GM19452 (cell line): ENCODE measurements around the gene N4BP3.
A peak's percentile ranks its signal among the peaks of the same experiment; 100 is the strongest.
"Not testable (repeated sequence)": the region's sequence is repeated elsewhere in the genome, so short reads cannot be mapped to it uniquely, and the experiment has no call there.

Experiments
- ATAC-seq: cut with Tn5 transposase; IDR thresholded peaks from one replicate; pipeline ENCODE4 v1.9.1; 2021; ENCODE audit not compliant: unreplicated experiment

The N4BP3 gene

DNA sequence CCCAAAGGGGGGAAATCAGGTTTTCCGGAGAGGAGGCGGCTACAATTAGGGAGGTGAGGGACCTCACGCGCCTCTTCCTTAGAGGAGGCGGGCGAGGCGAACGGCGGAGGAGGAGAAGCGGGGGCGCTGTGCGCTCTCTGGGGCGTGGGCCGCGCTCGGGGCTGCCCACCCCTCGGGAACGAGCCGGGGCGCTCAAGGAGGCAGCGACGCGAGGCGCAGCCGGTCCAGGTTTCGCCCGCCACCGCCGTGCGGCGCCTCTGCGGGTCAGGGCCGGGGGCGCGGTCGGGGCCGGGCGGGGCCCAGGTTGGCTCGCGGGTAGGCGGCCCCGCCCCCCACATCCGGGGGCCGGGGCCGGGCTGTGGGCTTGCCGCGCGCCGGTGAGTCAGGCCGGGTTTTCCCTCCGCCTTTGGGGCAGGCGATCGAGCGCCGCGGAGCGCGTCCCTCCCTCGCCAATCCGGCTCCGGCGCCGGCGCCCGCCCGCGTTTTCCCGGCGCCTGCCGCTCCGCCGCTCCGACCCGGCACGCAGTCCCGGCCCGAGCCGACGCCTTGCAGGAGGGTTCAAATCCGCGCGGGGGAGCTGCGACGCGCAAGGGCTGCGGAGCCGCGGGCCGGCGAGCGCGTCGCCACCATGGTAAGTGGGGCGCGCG, at the start of gene N4BP3:
Gene N4BP3, plus strand, starts transcription at position 392 of the 647 bp plus-strand sequence. CDS start 6,052 bp downstream, outside the sequence.
- peak; percentile 54 for ATAC-seq

- ATAC-seq, result no peak
Observed at GRCh38 chr5:178067755-178068154, 45.6 kb upstream of the N4BP3 start.

GRCh38 chr5:178068293-178068692, 45.0 kb upstream of the N4BP3 start:
- no peak for ATAC-seq

DNA sequence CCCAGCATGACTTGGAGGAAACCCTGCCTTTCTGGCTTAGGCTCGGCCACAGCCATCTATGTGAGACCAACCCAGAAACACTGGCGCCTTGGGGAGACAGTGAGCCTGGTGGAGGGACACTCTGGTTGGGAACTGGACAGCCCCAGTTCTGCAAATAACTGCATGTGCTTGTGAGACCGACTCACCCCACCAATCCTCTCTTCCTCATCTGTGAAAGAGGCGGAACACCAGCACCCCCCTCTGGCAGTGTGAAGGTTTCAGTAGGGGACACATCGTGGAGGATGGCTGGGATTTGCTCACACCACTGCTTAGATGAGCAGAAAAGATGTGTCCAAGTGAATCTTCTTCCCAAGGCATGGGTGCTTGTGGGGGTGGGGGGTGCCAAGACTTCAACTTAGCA, 43.4 kb upstream of the N4BP3 start:
- ATAC-seq, result no peak

- no peak for ATAC-seq
Observed at GRCh38 chr5:178071108-178071507, 42.2 kb upstream of the N4BP3 start.

GRCh38 chr5:178072749-178073148, 40.6 kb upstream of the N4BP3 start:
- ATAC-seq, result no peak

DNA sequence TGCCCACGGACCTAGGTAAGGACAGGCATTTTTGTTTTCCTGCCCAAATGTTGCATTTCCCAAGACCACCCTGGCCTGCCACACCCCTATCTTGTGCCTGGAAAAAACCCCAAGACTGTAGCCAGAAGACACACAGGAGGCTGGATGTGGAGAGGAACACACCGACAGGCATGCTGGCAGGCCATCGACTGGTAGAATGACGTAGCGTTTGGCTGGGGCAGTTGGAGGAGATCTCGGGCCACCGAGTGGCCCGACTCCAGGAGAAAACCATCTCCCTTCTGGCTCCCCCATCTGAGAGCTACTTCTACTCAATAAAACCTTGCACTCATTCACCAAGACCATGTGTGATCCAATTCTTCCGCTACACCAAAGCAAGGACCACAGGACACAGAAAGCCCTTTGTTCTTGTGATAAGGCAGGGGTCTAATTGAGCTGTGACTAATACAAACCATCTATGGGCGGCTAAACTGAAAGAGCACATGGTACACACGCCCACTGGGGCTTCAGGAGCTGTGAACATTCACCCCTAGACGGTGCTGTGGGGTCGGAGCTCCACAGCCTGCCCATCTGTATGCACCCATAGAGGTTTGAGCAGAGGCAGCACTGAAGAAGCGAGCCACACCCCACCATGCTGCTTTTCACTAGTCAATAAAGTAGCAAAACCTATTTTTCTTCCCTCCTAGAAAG, 38.9 kb upstream of the N4BP3 start:
- ATAC-seq, result no peak

- not testable (repeated sequence) for ATAC-seq
Observed at GRCh38 chr5:178076965-178077364, 36.4 kb upstream of the N4BP3 start.

DNA sequence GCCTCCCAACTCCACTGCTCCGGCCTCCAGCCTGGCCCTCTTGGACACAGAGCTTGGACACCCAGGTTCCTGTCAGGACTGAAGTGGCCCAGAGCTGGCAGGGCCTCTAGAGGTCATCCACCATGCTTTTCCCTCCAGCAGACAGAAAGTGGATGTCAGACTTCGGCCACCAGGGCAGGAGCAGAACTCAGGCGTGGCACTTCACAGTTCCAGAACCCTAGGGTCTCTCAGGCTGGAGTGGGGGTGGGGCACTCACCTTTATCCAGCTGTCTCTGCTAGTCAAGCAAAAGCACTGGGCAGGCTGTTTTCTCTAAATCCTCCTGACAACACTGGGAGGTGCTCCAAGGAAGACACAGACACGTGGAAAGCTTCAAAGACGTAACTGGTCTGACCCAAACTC, 35.6 kb upstream of the N4BP3 start:
- no peak for ATAC-seq

DNA sequence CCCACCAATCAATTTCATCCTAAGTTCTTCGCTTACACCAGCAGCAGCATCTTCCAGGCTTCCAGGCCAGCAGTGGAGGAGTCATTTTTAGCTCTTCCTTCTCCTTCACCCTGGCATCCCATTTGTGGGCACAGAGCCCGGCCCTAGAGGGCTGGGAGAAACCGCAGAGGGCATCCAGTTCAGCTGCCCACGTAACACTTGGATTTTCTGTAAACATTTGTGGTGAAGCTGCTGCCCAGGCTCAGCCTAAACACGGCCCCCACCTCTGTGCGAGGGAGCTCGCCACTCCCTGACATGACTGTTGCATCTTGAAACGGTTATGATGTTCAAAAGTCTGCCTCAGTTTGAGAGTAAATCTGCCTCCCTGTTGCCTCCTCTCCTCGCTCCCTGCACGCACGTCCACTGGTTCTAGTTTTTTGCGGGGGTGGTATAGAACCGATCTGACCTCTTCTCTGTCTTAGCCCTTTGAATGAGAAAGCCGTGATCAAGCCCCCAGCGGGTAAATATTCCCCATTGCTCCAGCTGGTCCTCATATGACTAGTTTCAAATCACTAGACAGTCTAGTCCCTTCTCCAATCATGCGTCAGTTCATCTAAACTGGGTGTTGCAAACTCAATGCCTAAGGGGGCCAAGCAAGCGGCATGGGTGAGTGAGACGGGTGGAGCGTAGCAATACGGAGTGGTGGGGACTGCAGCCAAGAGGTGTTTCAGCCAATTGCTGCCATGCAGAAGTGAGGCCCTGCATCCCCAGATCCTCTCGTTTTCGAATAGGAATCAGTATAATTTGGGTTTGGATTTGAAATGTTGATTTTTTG, 34.9 kb upstream of the N4BP3 start:
- ATAC-seq, result no peak

DNA sequence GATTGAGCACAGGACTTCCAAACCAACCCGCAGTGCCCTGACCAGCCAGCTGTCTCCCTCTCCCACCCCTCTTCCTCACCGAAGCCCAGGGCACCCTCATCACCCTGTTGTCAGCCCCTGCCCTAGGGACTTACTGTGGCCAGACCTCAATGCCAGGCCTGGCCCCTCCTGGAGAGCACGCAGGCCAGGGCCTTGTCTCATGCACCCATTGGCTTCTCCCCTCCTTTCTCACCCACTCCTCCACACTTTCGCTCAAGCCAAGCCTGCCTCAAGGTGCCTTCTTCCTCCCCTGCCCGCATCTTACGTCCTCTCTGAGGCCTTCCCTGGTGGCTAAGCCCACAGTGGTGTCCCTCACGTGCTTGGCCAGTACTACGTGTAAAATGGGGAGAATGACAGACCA, 33.3 kb upstream of the N4BP3 start:
- ATAC-seq, result no peak

DNA sequence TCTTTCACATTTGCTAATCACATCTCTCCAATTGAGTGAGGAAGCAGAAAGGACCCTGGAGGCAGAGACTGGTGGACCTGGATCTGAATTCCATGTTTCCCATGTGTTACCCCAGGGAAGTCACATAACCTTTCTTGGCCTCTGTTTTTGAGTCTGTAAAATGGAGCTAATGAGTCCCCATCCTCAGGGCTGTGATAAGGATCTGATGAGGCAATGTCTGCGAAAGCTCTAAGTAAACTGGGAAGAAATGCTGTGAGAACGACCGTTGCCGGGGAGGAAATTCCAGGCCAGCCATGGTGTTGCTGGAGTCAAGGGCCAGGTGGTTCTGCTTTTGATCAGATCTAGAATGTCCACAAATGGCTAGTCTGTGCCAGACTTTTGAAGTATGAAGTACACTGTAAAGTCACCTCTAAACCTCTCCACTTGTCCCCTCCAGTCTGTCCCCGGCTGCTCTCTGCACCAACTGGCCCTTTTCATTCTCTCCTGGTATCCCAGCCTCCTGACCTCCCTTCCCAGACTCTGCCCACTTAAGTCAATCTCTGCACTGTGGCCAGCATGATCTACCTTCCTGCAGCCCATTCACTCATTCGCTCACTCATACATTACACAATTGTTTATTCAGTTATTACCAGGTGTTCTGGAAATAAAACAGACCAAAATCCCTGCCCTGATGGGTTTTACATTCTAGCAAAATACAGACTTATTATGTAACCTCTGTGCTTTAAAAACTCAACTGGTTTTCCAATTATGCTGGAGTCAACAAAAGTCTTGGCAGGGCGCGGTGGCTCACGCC, 32.5 kb upstream of the N4BP3 start:
- no peak for ATAC-seq

- ATAC-seq, result no peak
Observed at GRCh38 chr5:178081571-178082243, 31.6 kb upstream of the N4BP3 start.

GRCh38 chr5:178083922-178084321, 29.4 kb upstream of the N4BP3 start:
- no peak for ATAC-seq

GRCh38 chr5:178085316-178085715, 28.0 kb upstream of the N4BP3 start:
- no peak for ATAC-seq

- ATAC-seq, result no peak
Observed at GRCh38 chr5:178086266-178086665, 27.1 kb upstream of the N4BP3 start.

GRCh38 chr5:178087199-178087598, 26.1 kb upstream of the N4BP3 start:
- not testable (repeated sequence) for ATAC-seq

DNA sequence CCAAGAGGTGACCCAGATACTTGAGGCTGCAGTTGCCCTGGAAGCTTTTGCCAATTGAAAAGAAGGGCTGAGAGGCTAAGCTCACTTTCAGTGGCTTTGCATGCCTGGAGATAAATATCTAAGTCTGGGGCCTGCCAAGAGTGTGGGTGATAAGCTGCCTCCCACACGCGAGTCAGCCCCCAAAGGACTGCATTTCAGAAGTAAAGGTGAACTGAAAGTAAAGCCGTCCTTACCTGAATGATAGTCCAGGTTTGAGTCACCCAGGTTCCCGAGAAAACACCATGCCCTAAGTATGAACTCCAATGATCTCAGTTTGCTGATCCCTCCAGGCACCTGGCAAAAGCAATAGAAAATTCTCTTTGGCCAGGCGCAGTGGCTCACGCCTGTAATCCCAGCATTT, 22.5 kb upstream of the N4BP3 start:
- no peak for ATAC-seq

DNA sequence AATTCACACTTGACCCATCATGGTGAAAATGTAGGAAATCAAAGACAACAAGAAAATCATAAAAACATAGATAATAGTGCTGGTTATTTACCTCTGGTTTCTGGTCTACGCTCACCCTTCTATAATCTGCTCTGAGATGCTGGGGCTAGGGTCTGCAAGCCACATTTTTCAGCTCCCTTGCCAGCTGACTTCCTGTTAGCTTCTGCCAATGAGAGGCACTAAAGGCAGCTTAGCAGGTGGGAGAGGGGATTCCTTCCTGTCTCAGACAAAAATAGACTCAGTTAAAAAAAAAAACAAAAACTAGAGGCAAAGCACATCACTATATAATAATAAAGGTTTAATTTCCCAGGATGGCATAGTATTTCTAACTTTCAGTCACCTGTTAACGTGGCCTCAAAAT, 20.2 kb upstream of the N4BP3 start:
- ATAC-seq, result no peak

DNA sequence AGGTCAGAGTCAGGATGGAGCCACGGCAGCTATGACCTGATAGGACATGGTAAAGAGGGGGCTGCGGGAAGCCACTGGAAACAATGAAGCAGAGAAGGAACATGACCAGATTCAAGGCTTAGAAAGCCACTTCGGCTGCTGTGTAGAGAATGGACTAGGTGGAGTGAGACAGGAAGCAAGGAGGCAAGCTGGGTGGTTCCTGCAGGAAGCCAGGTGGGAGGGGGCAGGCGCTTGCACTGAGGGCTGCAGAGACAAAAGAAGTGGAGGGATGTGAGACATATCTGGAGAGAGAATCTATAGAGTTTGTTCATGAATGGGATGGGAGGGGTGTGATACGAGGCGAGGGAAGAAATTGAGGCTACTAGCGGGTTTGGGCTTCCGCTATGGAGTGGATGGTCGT, 19.0 kb upstream of the N4BP3 start:
- no peak for ATAC-seq

- ATAC-seq, result no peak
Observed at GRCh38 chr5:178098685-178099084, 14.6 kb upstream of the N4BP3 start.
